Stimulated activated CD8-positive, alpha-beta memory T cell treated with anti-CD3 and anti-CD28 coated beads, Interleukin-12 subunit alpha, Interleukin-12 subunit beta, amount 100 ng/mL, for 24 hours (primary cell): Measurements from ENCODE around the gene FCAR.
"Not testable (repeated sequence)": the region's sequence is repeated elsewhere in the genome, so short reads cannot be mapped to it uniquely, and the experiment has no call there.

Experiments
- DNase-seq: peaks from one replicate; pipeline ENCODE4 v3.0.0-alpha.2; 2020; ENCODE audit errors: extremely low read depth

Gene FCAR

GRCh38 chr19:54873990-54874389 lies at the start of gene FCAR:
Gene FCAR, plus strand, starts transcription at chr19:54874235. Its CDS starts 55 bp downstream, at chr19:54874290.
- DNase-seq = no peak

- DNase-seq = not testable (repeated sequence)
Observed at GRCh38 chr19:54824416-54824815, 49.6 kb upstream of the FCAR start.

GRCh38 chr19:54825326-54825725 lies 48.7 kb upstream of the FCAR start:
- DNase-seq = not testable (repeated sequence)

GRCh38 chr19:54828064-54828463 lies 46.0 kb upstream of the FCAR start:
- not testable (repeated sequence) for DNase-seq

- not testable (repeated sequence) for DNase-seq
Observed at GRCh38 chr19:54832496-54832895, 41.5 kb upstream of the FCAR start, which contains the start of gene KIR2DS4. Gene KIR2DS4, plus strand, starts transcription at chr19:54832676.

- not testable (repeated sequence) for DNase-seq
Observed at GRCh38 chr19:54835126-54835525, 38.9 kb upstream of the FCAR start.

- not testable (repeated sequence) for DNase-seq
Observed at GRCh38 chr19:54837522-54837921, 36.5 kb upstream of the FCAR start.

- DNase-seq = not testable (repeated sequence)
Observed at GRCh38 chr19:54843171-54843570, 30.9 kb upstream of the FCAR start.

GRCh38 chr19:54850061-54850640 lies 23.9 kb upstream of the FCAR start, which contains the start of gene KIR3DL2:
Gene KIR3DL2, plus strand, starts transcription at chr19:54850443. Its CDS starts 33 bp downstream, at chr19:54850476.
- not testable (repeated sequence) for DNase-seq

- DNase-seq = no peak
Observed at GRCh38 chr19:54850930-54851329, 23.1 kb upstream of the FCAR start.

GRCh38 chr19:54851353-54851752 lies 22.7 kb upstream of the FCAR start:
- DNase-seq = no peak

GRCh38 chr19:54855241-54855640 lies 18.8 kb upstream of the FCAR start:
- not testable (repeated sequence) for DNase-seq

GRCh38 chr19:54858476-54858875 lies 15.6 kb upstream of the FCAR start:
- DNase-seq = not testable (repeated sequence)

- not testable (repeated sequence) for DNase-seq
Observed at GRCh38 chr19:54859421-54859820, 14.6 kb upstream of the FCAR start.

GRCh38 chr19:54863459-54863858 lies 10.6 kb upstream of the FCAR start:
- DNase-seq = not testable (repeated sequence)

- no peak for DNase-seq
Observed at GRCh38 chr19:54871696-54872095, 2.3 kb upstream of the FCAR start.

GRCh38 chr19:54875506-54875905 lies 1.5 kb downstream of the FCAR start:
- no peak for DNase-seq

GRCh38 chr19:54877471-54877870 lies 3.4 kb downstream of the FCAR start:
- DNase-seq = no peak

GRCh38 chr19:54881884-54882283 lies 7.8 kb downstream of the FCAR start:
- DNase-seq = no peak

- no peak for DNase-seq
Observed at GRCh38 chr19:54882758-54883157, 8.7 kb downstream of the FCAR start.

GRCh38 chr19:54883228-54883627 lies 9.2 kb downstream of the FCAR start:
- DNase-seq = no peak

- no peak for DNase-seq
Observed at GRCh38 chr19:54888239-54888638, 14.2 kb downstream of the FCAR start.

GRCh38 chr19:54889566-54889965 lies 15.5 kb downstream of the FCAR start:
- DNase-seq = no peak

GRCh38 chr19:54893406-54893805 lies 19.4 kb downstream of the FCAR start:
- DNase-seq = no peak
